ENCODE data around the gene TMEM63C. TPM values are rescaled to one million over a fixed set of nuclear protein-coding genes. Genes with fewer than 3 reads are reported as not detected.

TMEM63C gene
- total RNA-seq, 4 donors from 2014 or later, result 3.3 to 43.7 (median 11.3) TPM

- Histone ChIP-seq H3K4me1 (no peaks in the 10 kb centered on the region), H3K9me3 (no peaks in the 10 kb centered on the region), H3K27me3 (no peaks in the 10 kb centered on the region), H3K4me3 (no peak overlapping the region), H3K27ac (no peak overlapping the region), H3K36me3 (no peaks in the 10 kb centered on the region)
- DNase-seq, result no peak
- TF ChIP-seq, protein P1, sequence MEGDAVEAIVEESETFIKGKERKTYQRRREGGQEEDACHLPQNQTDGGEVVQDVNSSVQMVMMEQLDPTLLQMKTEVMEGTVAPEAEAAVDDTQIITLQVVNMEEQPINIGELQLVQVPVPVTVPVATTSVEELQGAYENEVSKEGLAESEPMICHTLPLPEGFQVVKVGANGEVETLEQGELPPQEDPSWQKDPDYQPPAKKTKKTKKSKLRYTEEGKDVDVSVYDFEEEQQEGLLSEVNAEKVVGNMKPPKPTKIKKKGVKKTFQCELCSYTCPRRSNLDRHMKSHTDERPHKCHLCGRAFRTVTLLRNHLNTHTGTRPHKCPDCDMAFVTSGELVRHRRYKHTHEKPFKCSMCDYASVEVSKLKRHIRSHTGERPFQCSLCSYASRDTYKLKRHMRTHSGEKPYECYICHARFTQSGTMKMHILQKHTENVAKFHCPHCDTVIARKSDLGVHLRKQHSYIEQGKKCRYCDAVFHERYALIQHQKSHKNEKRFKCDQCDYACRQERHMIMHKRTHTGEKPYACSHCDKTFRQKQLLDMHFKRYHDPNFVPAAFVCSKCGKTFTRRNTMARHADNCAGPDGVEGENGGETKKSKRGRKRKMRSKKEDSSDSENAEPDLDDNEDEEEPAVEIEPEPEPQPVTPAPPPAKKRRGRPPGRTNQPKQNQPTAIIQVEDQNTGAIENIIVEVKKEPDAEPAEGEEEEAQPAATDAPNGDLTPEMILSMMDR (IDR thresholded peaks at IDR 0.05), result no peak
- TF ChIP-seq POLR2A (IDR thresholded peaks at IDR 0.05), result no peak
Measured at GRCh38 chr14:77195766-77196165, 14.2 kb downstream of the TMEM63C start.

GRCh38 chr14:77197988-77198387 is 16.4 kb downstream of the TMEM63C start:
- Histone ChIP-seq H3K9me3 (no peaks in the 10 kb centered on the region), H3K4me1 (no peaks in the 10 kb centered on the region), H3K27me3 (no peaks in the 10 kb centered on the region), H3K27ac (no peak overlapping the region), H3K4me3 (no peak overlapping the region), H3K36me3 (no peaks in the 10 kb centered on the region)
- TF ChIP-seq, protein P1 (IDR thresholded peaks at IDR 0.05), result no peak
- no peak for TF ChIP-seq POLR2A (IDR thresholded peaks at IDR 0.05)
- DNase-seq, result no peak

DNA sequence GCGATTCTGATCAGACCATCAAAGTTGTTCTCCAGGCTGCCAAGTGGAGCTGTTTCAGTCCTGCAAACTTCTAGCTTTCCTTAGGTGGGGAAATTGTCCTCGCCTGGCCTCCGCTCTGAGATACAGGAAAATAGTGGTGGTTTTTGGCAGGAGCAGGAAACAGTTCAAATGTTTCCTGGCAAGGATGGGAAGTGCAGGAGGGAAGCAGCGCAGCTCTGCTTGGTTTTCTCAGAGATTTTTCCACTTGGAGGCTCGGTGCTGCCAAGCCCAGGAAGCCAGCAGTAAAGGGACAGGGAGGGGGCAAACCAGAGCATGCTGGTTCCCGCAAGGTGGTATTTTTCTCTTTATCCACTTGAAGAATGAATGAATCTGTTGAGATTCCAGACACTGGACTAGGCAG is 17.0 kb downstream of the TMEM63C start:
- Histone ChIP-seq H3K4me1 (no peaks in the 10 kb centered on the region), H3K27me3 (no peaks in the 10 kb centered on the region), H3K9me3 (no peaks in the 10 kb centered on the region), H3K4me3 (no peak overlapping the region), H3K36me3 (no peaks in the 10 kb centered on the region), H3K27ac (no peak overlapping the region)
- DNase-seq, result no peak
- TF ChIP-seq POLR2A (IDR thresholded peaks at IDR 0.05), result no peak
- TF ChIP-seq, protein P1 (IDR thresholded peaks at IDR 0.05), result no peak

DNA sequence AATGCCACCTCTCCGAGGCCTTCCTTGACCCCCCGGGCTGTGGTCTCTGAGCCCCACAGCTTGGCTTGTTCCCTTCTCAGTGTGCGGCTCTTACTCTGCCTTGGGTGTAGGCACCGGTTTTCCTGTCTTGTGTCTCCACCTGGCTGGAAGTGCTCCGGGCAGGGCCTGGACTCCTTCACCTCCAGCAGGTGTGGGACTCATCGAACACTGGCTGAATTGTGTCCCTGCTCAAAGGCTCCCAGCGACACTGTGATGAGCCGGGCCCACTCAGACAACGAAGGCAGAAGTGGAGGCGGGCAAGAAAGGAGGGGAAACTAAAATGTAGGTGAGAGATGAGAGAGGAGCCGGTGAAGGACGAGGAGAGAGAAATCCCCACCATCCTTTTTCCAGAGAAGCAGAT is 18.0 kb downstream of the TMEM63C start:
- Histone ChIP-seq H3K9me3 (no peaks in the 10 kb centered on the region), H3K27me3 (no peaks in the 10 kb centered on the region), H3K36me3 (no peaks in the 10 kb centered on the region), H3K4me3 (no peak overlapping the region), H3K4me1 (no peaks in the 10 kb centered on the region), H3K27ac (no peak overlapping the region)
- no peak for DNase-seq
- TF ChIP-seq, protein P1 (IDR thresholded peaks at IDR 0.05), result no peak

GRCh38 chr14:77200406-77200985 is 18.9 kb downstream of the TMEM63C start:
- Histone ChIP-seq H3K4me3 (no peak overlapping the region), H3K27ac (no peak overlapping the region), H3K4me1 (no peaks in the 10 kb centered on the region), H3K27me3 (no peaks in the 10 kb centered on the region), H3K36me3 (no peaks in the 10 kb centered on the region), H3K9me3 (no peaks in the 10 kb centered on the region)
- TF ChIP-seq, protein P1 (IDR thresholded peaks at IDR 0.05), result no peak
- TF ChIP-seq POLR2A (IDR thresholded peaks at IDR 0.05), result no peak
- DNase-seq, result no peak

GRCh38 chr14:77201696-77202095 is 20.1 kb downstream of the TMEM63C start:
- no peak overlapping the region for H3K27ac ChIP-seq
- H3K4me1 ChIP-seq, result no peaks in the 10 kb centered on the region
- no peaks in the 10 kb centered on the region for H3K9me3 ChIP-seq
- H3K36me3 ChIP-seq, result no peaks in the 10 kb centered on the region
- DNase-seq, result peak in 1 of 3 donors; percentile 30
- H3K4me3 ChIP-seq, result no peak overlapping the region
- no peaks in the 10 kb centered on the region for H3K27me3 ChIP-seq
- TF ChIP-seq, protein P1 (IDR thresholded peaks at IDR 0.05), result no peak
- TF ChIP-seq POLR2A (IDR thresholded peaks at IDR 0.05), result no peak
